ENCODE results near the gene SCAF1. TPM values are rescaled to one million over a fixed set of nuclear protein-coding genes. Genes with fewer than 3 reads are reported as not detected.

SCAF1 gene
- total and polyA plus RNA-seq, 2 of the 13 experiments (the other 11 are each of a cell fraction or from before 2014, with no cell fraction given), result 3.3 to 6.1 TPM

GRCh38 chr19:49629659-49630058, 12.3 kb upstream of the SCAF1 start:
- CTCF ChIA-PET (ENCODE audit: low intra/inter-chr PET ratio, low total read pairs), result no interaction called here
- Histone ChIP-seq H3K27ac (ENCODE audit: extremely low read length, insufficient read depth, low read length) (no peak overlapping the region), H3K27me3 (ENCODE audit: control insufficient read depth in 1 of 2, insufficient read depth in 2 of 2, low read length in 2 of 2) (no peaks in the 10 kb centered on the region), H4K20me1 (ENCODE audit: insufficient read depth, low read length) (no peaks in the 10 kb centered on the region), H3K36me3 (replicated peaks in 1 of 2; ENCODE audit: control insufficient read depth in 1 of 2, insufficient read depth in 2 of 2, low read length in 2 of 2) (peaks cover 4 to 13% of the 10 kb centered on the region in 2 experiments; a peak in 3 of 5 replicates), H2AFZ (ENCODE audit: low read length) (no peak overlapping the region), H3K79me2 (ENCODE audit: insufficient read depth, low read length) (no peaks in the 10 kb centered on the region), H3K4me3 (replicated peaks in 1 of 3; ENCODE audit: insufficient read depth in 1 of 3, low read depth in 2 of 3, low read length in 3 of 3) (no peak overlapping the region), H3K4me1 (ENCODE audit: insufficient read depth, low read length) (peaks cover 10% of the 10 kb centered on the region; the same call in 1 of the 2 replicates), H3K9me3 (ENCODE audit: low read length) (no peaks in the 10 kb centered on the region), H3K4me2 (ENCODE audit: low read depth, low read length) (no peak overlapping the region), H3K9ac (ENCODE audit: insufficient read depth, low read depth, low read length) (no peak overlapping the region)
- TF ChIP-seq ZNF773 (CRISPR knock-in tag; IDR thresholded peaks at IDR 0.05; ENCODE audit: borderline replicate concordance), result no peak
- TF ChIP-seq NFYB (CRISPR knock-in tag; IDR thresholded peaks at IDR 0.05), result no peak
- 0 out of 2 replicates have a peak, but pooled peaks have one; percentile 31 for TF ChIP-seq POLR2AphosphoS5 (IDR thresholded peaks at IDR 0.05; ENCODE audit: low read depth, low read length)
- TF ChIP-seq ZNF629 (CRISPR knock-in tag; conservative IDR thresholded peaks at IDR 0.05), result 0 out of 2 replicates have a peak, but pooled peaks have one; percentile 17
- no peak for TF ChIP-seq ZNF720 (CRISPR knock-in tag; IDR thresholded peaks at IDR 0.05)
- 96% methylated on average over 9 of the region's 9 CpGs for WGBS (ENCODE audit: low lambda C conversion rate)
- BruUV-seq (replicated peaks), result no TSS peak
- POLR2A ChIA-PET, result no interaction called here
- DNase-seq (ENCODE audit: low spot score), result no peak
- in situ Hi-C loops (cut with HindIII; ENCODE audit: extremely low pct_ligation_motif_present, low pct_unique_long_range_greater_than_20kb), result no loop called here
- ATAC-seq, result no peak
- intact Hi-C loops (cut with micrococcal nuclease; ENCODE audit: unreplicated experiment), result no loop called here
- no peak for FAIRE-seq

GRCh38 chr19:49631014-49631588, 10.9 kb upstream of the SCAF1 start:
- intact Hi-C loops (cut with micrococcal nuclease; ENCODE audit: unreplicated experiment), result loop anchor here (1.0 kb wide), 1 partner anchor 15 kb away; no protein-coding TSS in a partner anchor
- ATAC-seq (no peak), FAIRE-seq (no peak), DNase-seq (ENCODE audit: low spot score) (no peak)
- Histone ChIP-seq H3K9me3 (ENCODE audit: low read length) (no peaks in the 10 kb centered on the region), H3K36me3 (replicated peaks in 1 of 2; ENCODE audit: control insufficient read depth in 1 of 2, insufficient read depth in 2 of 2, low read length in 2 of 2) (peaks cover 1 to 5% of the 10 kb centered on the region in 2 experiments; a peak in 1 of 5 replicates), H3K79me2 (ENCODE audit: insufficient read depth, low read length) (no peaks in the 10 kb centered on the region), H4K20me1 (ENCODE audit: insufficient read depth, low read length) (no peaks in the 10 kb centered on the region), H3K4me1 (ENCODE audit: insufficient read depth, low read length) (peaks cover 10% of the 10 kb centered on the region; the same call in 1 of the 2 replicates), H3K4me3 (replicated peaks in 1 of 3; ENCODE audit: insufficient read depth in 1 of 3, low read depth in 2 of 3, low read length in 3 of 3) (no peak overlapping the region), H3K27ac (ENCODE audit: extremely low read length, insufficient read depth, low read length) (no peak overlapping the region), H2AFZ (ENCODE audit: low read length) (no peak overlapping the region), H3K27me3 (ENCODE audit: control insufficient read depth in 1 of 2, insufficient read depth in 2 of 2, low read length in 2 of 2) (no peaks in the 10 kb centered on the region), H3K4me2 (ENCODE audit: low read depth, low read length) (no peak overlapping the region), H3K9ac (ENCODE audit: insufficient read depth, low read depth, low read length) (no peak overlapping the region)
- ChIA-PET POLR2A (interaction anchor here (1.1 kb wide), 1 partner anchor 9 kb away, joined by 5 read pairs; the partner anchor contains the start of gene RRAS), CTCF (ENCODE audit: low intra/inter-chr PET ratio, low total read pairs) (no interaction called here)
- 59% methylated on average over 7 of the region's 9 CpGs for WGBS (ENCODE audit: low lambda C conversion rate)
- in situ Hi-C loops (cut with HindIII; ENCODE audit: extremely low pct_ligation_motif_present, low pct_unique_long_range_greater_than_20kb), result no loop called here
- TSS peak; percentile 48 for BruUV-seq (replicated peaks)
- TF ChIP-seq POLR2G (IDR thresholded peaks at IDR 0.05; ENCODE audit: low read depth, low read length) (0 out of 2 replicates have a peak, but pooled peaks have one; percentile 31), SOX5 (CRISPR knock-in tag; IDR thresholded peaks at IDR 0.05; ENCODE audit: borderline replicate concordance) (no peak), SSRP1 (CRISPR knock-in tag; IDR thresholded peaks at IDR 0.05) (peak; percentile 14; the same call in 1 of the 2 replicates), YY1 (IDR thresholded peaks at IDR 0.05; ENCODE audit: insufficient read depth, insufficient replicate concordance, low read depth, low read length) (no peak), ZNF446 (CRISPR knock-in tag; IDR thresholded peaks at IDR 0.05) (no peak), CHD2 (IDR thresholded peaks at IDR 0.05; ENCODE audit: low read depth, low read length) (no peak), POLR2A (IDR thresholded peaks at IDR 0.05; ENCODE audit: insufficient read depth in 1 of 2, low read depth in 2 of 2, low read length in 2 of 2) (no peak), HMGXB3 (CRISPR knock-in tag; IDR thresholded peaks at IDR 0.05; ENCODE audit: borderline replicate concordance) (no peak), AKAP8 (CRISPR knock-in tag; IDR thresholded peaks at IDR 0.05) (no peak), PHB2 (IDR thresholded peaks at IDR 0.05; ENCODE audit: partially characterized antibody) (no peak)

Data from HepG2 (cell line).